HG02884 (cell line): ENCODE data around the gene PTPN14.
"Not testable (repeated sequence)": the region's sequence is repeated elsewhere in the genome, so short reads cannot be mapped to it uniquely, and the experiment has no call there.

Experiments used
- ATAC-seq: cut with Tn5 transposase; IDR thresholded peaks from one replicate; pipeline ENCODE4 v1.9.1; 2021; ENCODE audit warnings: mild to moderate bottlenecking, moderate library complexity; ENCODE audit not compliant: unreplicated experiment

The PTPN14 gene

DNA sequence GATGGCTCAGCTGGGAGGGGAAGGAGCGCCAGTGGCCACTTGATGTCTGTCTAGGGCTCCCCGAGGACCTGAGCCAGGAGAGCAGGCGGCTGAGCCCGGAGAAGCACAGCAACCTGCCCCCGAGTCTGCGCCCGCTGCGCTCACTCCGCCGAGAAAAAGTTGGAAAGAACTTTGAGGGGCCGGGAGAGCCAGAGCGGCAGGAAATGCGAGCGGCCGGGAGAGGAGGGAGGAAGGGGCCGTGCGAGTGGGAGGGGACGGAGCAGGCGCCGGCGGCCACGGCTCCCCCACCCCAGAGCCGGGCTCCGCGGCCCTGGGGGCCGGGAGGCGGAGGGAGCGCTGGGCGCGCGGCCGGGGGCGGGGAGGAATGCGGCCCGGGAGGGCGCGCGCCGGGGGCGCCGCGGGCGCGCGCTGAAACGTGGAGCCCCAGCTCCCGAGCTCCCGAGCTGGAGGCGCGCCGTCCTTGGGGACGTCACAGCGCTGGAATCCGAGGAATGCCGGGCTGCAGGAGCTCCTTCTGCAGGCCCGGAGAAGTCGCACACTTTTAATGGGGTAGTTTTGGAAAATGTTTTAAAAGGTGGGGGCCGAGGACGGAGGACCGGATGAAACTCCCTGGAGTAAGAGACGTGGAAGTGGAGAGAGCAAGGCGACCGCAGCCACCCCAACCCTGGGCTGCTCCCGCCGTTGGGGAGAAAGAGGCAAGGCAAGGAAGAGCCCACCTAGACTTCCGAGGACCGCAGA lies at the start of gene PTPN14:
PTPN14 (minus strand) TSS at position 167 of the 738 bp plus-strand sequence. CDS start 86,799 bp downstream, outside the sequence.
- ATAC-seq, result no peak

DNA sequence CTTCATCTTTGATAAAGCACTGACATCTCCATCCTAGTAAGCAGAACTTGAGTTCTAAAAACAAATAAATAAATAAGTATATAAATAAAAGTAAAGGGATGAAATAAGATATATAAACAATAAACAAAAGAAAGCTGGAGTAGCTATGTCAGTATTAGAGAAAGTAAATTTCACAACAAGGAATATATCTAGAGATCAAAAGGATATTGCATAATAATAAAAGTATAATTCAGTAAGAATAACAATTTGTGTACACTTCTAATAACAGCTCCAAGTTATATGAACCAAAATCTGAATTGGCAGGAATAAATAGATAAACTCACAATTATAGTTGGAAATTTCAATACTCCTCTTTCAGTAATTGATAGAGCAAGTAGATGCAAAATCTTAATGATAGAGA lies 41.8 kb upstream of the PTPN14 start:
- no peak for ATAC-seq

DNA sequence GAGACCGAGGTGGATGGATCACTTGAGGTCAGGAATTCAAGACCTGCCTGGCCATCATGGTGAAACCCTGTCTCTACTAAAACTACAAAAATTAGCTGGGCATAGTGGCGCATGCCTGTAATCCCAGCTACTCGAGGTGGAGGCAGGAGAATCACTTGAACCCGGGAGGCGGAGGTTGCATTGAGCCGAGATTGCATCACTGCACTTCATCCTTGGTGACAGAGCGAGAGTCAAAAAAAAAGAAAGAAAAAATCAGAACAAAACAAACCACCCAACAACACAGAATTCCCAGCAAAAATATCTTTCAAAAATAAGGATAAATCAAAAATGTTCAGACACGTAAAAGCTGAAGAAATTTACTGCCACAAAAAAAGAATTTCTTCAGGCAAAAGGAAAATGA lies 40.5 kb upstream of the PTPN14 start:
- ATAC-seq, result not testable (repeated sequence)

DNA sequence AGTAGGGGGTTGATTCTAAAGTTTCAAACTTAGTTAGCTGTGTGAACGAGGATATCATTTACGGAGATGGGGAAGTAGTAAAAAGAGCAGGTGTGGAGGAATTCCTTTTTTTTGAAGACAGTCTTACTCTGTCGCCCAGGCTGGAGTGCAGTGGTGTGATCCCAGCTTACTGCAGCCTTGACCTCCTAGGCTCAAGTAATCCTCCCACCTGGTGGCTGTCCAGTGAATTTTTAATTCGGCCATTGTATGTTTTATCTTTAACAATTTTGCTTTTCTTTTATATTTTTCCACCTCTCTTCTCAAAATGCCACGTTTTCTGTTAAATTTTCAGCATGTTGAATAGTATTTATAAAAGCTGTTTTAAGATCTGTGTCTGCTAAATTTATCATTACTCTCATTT lies 39.3 kb upstream of the PTPN14 start:
- no peak for ATAC-seq

DNA sequence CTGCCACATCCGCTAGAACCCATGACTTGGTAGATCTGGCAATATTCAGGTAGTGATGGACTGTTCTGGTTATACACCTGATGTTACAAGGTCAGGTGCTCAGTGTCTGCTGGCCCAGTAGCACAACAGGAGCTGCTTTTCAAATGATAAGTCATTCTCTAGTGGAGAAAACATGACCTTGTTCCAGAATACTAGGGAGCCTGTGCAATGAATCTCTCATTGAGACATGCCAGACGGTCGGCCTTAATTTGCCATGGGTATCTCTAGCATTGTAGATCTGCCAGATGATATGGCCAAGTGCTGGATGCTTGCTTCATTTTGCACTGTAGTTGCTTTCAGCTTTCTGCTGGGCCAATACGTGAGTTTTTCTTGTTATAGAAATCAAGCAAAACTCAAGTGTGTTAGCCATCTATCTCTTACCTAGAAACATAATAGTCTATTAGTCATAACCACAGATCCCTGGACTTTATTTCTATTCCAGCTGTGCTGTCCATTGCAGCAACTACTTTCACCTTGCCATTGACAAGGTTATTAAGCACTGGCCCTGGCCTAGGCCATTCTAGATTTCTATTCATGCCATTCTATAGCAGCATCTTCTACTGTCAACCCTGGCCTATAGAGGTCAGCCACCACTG lies 37.7 kb upstream of the PTPN14 start:
- no peak for ATAC-seq

DNA sequence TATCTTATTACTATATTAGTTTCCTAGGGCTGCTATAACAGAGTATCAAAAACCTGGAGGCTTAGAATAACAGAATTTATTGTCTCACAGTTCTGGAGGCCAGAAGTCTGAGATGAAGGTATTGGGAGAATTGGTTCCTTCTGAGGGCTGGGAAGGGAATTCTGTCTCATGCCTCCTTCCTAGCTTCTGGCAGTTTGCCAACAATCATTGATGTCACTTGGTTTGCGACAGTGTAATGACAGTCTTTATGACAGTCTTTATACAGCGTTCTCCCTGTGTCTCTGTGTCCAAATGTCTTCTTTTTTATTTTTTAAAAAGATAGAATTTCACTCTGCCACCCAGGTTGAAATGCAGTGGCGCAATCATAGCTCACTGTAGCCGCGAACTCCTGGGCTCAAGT lies 35.8 kb upstream of the PTPN14 start:
- no peak for ATAC-seq

DNA sequence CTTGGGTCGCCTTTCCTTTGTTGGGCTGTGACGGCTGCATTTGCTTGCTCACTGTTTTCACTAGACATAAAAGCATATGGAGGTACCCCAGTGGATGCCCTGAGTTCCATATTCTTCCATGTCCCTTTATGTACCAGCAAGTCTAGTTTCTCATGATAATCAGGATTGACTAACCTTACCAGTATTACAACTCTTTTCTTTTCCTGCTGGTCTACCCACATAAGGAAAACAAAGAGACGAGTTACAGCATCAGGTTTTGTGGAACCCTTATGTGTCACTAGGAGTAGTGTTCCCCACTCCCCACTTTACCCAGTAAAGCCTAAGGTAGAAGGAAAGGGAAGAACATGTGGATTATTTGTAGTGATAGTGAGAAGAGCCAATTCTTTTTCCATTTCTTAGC lies 35.2 kb upstream of the PTPN14 start:
- ATAC-seq, result no peak

DNA sequence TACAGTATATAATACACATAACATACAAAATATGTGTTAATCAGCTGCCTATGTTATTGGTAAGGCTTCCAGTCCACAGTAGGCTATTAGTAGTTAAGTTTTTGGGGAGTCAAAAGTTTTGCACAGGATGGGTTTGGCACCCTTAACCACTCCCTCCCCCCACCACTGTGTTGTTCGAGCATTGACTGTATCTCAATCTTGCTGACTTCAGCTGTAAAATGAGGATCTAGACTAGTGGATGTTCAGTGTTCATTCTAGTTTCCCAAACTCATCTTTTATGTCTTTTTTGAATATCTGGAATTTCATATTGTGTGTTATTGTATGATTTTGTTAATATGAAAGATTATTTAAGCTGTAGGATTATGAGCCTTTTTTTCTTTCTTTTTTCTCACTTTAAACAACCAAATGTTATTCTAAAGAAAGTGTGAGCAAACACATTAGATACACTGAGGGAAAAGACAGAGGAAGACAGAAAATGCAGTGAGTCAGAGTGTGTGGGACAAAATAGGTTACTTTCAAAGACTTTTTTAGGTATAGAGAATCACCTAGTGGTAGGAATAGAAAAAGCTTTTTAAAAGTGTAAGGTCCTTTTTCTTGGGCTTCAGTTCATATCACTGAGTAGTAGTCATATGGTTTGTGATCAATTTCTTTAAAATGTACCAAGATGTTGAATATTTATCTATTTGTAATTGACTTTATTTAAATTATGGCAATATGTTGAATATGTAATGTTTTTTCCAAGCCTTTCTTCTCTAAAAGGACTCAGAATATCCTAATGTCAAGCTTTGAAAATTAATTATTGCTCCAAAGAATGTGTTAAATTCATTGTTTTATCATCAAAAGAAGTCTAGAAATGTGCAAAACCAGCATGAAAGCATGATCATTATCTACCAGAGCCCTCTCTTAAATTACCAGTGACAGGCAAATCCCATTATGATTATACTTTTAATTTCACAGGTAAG lies 33.7 kb upstream of the PTPN14 start:
- ATAC-seq, result peak; percentile 85

DNA sequence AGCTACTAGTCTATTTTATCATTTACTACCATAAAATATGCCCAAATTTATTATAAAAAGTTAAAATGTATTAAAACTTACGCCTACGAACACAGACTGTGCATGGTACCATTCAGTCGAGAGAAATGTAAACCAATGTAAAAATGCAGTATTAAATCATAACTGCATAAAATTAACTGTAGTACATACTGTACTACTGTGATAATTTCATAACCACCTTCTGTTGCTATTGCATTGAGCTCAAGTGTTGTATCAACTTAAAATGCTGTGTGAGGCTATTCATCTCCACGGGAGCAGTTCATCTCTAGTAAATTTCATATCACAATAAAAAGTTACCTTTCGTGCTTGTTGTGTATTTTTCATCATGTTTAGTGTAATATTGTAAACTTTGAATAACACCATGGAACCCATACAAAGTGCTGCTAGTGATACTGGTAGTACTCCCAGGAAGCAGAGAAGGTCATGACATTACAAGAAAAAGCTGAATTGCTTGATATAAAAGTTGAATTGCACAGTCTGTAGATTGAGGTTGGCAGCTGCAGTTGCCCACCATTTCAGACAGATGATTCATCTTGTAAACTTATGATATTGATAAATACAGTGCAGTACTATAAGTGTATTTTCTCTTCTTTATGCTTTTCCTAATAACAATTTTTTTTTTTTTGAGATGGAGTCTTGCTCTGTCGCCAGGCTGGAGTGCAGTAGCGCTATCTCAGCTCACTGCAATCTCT lies 32.6 kb upstream of the PTPN14 start:
- no peak for ATAC-seq

DNA sequence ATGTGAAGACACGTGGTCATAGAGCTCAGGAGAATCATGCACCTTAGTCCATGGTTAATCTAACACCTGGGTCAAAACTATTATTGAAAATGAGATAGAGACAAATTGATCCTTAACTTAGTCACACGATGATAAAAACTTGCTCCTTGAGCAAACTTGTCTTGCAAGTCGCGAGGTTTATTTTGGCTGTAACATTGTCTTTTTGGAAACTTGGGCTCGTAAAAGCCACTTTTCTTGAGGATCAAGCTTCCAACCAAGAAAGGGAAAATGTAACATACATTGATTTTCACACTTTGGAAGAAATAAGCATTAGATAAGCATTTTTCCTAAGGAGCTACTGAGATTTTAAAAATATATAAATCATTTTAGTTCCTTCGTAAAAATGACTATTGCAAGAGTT lies 31.7 kb upstream of the PTPN14 start:
- ATAC-seq, result no peak

DNA sequence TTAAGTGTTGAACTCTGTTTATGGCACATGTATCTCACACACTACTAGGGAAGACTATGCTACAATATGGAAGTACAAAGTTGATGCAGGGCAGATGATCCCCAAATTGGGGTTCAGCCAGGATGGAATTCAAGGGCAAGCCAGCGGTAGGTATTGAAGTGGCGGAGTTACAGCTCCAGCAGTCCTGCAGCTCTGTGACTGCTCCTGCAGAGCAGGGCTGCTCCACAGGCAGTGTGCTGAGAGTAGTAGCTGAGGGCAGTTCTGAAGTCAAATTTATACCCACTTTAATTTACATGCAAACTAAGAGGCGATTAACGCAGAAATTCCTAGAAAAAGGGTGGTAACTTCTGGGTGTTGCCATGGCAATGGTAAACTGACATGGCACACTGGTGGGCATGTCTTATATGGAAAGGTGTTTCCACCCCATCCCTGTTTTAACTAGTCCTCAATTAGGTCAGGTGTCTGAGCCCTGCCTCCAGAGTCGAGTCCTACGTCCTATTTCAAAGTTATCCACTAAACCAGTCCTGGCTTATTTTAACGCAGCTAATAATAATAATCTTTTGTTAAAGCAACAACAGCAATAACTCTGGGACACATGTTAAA lies 31.0 kb upstream of the PTPN14 start:
- no peak for ATAC-seq

DNA sequence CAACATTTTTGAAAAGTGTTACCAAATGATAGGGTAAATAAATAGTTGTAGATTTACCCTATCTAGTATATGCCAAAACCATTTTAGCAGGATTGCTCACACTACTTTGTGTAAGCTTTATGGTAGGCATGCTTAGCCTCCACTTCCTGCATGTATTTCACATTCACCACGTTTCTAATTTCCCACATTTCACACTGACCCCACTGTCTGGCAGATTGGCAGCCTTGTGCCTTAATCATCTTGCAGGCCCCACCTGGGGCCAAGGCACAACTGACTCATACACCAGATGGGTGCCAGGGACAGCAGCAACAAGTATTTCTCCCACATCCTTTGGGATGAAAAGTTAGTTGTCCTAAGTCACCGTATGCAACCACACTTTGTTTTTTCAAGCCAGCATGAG lies 30.4 kb upstream of the PTPN14 start:
- ATAC-seq, result no peak

DNA sequence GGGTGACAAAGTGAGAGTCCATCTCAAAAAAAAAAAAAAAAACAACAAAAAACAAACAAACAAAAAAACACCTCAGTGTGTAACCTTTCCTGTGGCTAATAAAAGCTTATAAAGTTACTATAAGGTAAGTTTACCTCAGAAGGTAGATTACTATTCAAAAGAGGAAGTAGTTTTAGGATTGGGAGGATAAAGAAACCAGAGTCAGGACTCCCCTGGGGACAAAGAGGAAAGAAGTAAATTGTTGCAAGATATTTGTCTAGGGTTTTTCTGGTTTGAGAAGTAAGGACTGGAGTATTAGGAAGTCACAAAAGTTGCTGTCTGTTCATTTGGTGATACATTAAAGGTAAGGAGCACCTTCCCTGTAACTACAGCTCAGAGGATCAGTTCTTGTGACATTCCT lies 27.8 kb upstream of the PTPN14 start:
- no peak for ATAC-seq

DNA sequence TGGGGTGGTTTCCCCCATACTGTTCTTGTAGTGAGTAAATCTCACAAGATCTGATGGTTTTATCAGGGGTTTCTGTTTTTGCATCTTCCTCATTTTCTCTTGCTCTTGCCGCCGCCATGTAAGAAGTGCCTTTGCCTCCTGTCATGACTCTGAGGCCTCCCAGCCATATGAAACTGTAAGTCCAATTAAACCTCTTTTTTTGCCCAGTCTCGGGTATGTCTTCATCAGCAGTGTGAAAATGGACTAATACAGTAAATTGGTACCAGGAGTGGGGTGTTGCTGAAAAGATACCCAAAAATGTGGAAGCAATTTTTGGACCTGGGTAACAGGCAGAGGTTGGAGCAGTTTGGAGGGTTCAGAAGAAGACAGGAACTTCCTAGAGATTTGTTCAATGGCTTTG lies 24.7 kb upstream of the PTPN14 start:
- not testable (repeated sequence) for ATAC-seq

DNA sequence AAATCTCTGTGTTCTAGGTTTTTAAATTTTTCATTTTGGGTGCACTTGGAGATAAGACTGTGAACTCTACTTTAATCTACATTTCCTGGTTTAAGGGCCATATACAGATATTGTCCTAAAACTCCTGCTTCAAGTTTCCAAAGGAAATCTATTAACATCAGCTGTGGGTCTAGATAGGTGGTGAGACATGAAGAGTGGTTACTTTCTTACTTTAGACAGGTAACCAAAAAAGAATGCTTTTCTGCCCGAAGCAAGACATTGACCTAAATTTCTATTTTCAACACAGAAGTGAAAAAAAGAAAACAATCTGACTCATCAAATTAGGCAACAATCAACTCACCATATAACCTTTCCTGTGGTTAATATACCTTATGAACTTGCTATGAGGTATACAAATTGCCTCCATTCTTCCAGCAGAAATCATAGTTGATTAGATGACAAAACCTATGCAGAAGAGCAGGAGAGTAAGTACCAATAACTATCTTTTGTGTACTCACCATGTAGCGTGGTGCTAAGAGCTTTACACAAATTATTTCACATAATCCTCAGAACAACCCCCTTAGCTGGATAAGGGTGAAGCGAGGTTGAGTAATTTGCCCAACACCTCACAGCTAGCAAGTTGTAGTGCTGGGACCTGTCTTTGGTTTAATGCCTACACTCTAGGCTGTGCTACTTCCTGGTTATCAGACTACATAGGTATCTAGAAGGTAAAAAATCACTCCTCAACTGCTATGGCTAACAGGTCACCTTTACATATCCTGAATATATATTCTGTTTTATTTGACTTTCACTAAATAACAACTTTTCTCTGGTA lies 23.4 kb upstream of the PTPN14 start:
- ATAC-seq, result no peak

DNA sequence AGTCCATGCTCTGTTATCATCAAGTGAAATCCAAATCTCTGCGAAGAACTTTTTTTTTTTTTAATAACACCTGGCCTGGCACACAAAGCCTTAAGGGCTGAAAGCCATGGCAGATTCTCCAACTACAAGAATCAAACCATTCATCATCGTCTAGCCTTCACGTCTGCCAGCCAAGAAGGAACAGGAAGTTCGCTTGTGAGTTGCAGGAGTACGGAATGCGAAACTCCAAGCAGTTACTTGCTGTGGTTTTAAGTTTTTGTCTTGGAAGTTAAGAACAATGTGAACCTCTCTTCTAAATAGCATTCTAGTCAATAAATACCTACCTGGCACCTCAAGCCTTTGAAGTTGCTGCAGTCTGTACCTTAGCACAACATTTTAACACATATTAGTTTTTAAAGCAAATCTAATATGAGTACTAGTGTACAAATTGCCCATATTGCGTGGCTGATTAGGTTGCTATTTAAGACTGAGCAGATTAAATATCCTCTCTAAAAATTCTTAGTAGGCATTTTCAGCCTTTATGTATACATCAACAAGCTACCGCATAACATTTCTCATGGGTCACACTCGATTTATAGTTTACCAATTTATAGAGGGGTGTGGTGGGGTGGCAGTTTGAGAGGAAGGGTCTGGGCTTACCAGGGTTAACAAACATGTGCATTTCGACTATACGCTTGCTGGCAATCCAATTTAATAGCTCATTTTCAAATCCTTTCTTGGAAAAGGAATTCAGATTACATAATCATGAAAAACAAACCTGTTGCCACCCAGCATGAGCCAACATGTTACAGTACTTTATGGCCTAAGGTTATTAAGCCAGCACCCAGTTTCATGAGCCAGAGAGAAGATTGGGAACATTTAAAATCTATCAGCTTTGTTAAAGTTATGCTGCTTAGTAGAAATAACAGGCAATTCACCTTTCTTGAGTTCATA lies 22.2 kb upstream of the PTPN14 start:
- no peak for ATAC-seq

DNA sequence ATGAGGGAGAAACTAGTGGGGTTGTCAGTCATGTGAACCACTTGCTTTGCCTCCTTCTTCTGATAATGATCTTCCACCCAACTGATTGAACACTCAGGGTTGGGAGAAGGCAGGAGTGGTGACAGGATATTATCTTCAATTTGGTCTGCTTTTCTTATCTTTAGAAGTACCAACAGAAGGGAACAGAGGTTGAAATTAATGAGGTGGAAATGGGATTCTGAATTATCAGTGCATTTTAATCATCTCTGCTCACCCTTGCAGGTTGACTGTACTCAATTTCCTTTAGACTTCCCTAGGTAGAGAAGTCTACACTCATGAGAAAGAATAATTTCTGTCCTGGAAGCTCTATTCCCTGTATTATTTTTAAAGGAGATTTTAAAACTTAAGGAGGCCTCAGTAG lies 19.9 kb upstream of the PTPN14 start:
- no peak for ATAC-seq

DNA sequence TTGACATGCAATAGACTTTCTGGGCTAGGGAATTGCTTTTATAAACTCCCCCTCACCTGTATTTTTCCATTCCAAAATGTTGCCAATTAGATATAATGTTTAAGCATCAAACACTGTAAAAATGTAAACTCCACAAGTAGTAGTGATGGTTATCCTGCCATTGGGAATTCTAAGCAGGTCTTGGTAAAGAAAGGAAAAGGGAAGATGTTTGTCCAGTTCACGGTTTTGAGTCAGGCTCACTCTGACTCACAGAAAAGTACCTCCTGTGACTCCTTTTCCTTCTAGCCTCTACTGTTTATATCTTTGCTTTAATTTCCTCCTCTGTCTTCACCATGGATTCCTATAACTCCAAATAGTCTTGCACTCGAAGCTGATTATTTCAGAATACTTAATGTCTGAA lies 19.0 kb upstream of the PTPN14 start:
- ATAC-seq, result no peak
